WTC11 (cell line): ENCODE results near the gene SYNJ2. TPM values are rescaled to one million over a fixed set of nuclear protein-coding genes. Genes with fewer than 3 reads are reported as not detected.

Source experiments
- ATAC-seq: fragments of 200-7000 bp; cut with Tn5 transposase; 2 replicates; pipeline ENCODE4 v1.10.0; 2021; ENCODE audit warnings: mild to moderate bottlenecking, moderate library complexity
- CTCF ChIA-PET: fragments of 300-600 bp; sonication (Branson Sonifier 250); formaldehyde crosslinking; loops from one replicate; lab custom pipeline; 2021; ENCODE audit warnings: antibody characterized with exemption; lab: Charles Lee
- POLR2A ChIA-PET: fragments of 350-600 bp; sonication (Branson Sonifier 250); formaldehyde crosslinking; loops from one replicate; lab custom pipeline; 2021; ENCODE audit warnings: antibody characterized with exemption; lab: Charles Lee
- DNase-seq: peaks from one replicate; pipeline ENCODE4 v3.0.0; 2021; ENCODE audit warnings: low spot score
- H3K27ac Mint-ChIP-seq: 2 replicates; pipeline ENCODE4 v1.8.0; 2021; ENCODE audit warnings: mixed read lengths
- H3K27me3 Mint-ChIP-seq: 2 replicates; pipeline ENCODE4 v1.8.0; 2021; ENCODE audit warnings: low read depth, mild to moderate bottlenecking, moderate library complexity, mixed read lengths
- H3K36me3 Mint-ChIP-seq: 2 replicates; pipeline ENCODE4 v1.8.0; 2021; ENCODE audit warnings: mixed read lengths
- H3K4me1 Mint-ChIP-seq: 2 replicates; pipeline ENCODE4 v1.8.0; 2022; ENCODE audit warnings: mixed read lengths
- H3K4me3 Mint-ChIP-seq: 2 replicates; pipeline ENCODE4 v1.8.0; 2021; ENCODE audit warnings: mild to moderate bottlenecking, moderate library complexity, mixed read lengths
- H3K9me3 Mint-ChIP-seq: 2 replicates; pipeline ENCODE4 v1.8.0; 2021; ENCODE audit warnings: mixed read lengths
- CBFB ChIP-seq: sonication (generic); formaldehyde crosslinking; IDR thresholded peaks from 2 replicates; pipeline ENCODE4 v1.8.1; 2022; ENCODE audit warnings: mild to moderate bottlenecking, low read depth, missing genetic modification reagents
- ESRRA ChIP-seq: sonication (generic); formaldehyde crosslinking; IDR thresholded peaks from 2 replicates; pipeline ENCODE4 v1.8.1; 2022; ENCODE audit warnings: mild to moderate bottlenecking, missing genetic modification reagents, borderline replicate concordance
- GTF2I ChIP-seq: fragments of 250-450 bp; sonication (Bioruptor Pico); conservative IDR thresholded peaks from 2 replicates; pipeline ENCODE4 v1.4.0; 2021; ENCODE audit warnings: mild to moderate bottlenecking
- HMGA2 ChIP-seq: fragments of 250-450 bp; sonication (Bioruptor Pico); IDR thresholded peaks from 2 replicates; pipeline ENCODE4 v1.4.0; 2021; ENCODE audit warnings: mild to moderate bottlenecking, moderate library complexity
- JUN ChIP-seq: sonication (generic); formaldehyde crosslinking; IDR thresholded peaks from 2 replicates; pipeline ENCODE4 v1.8.0; 2023; ENCODE audit warnings: mild to moderate bottlenecking, missing genetic modification reagents
- MYBL2 ChIP-seq: sonication (generic); formaldehyde crosslinking; IDR thresholded peaks from 2 replicates; pipeline ENCODE4 v1.8.1; 2023; ENCODE audit warnings: mild to moderate bottlenecking, moderate library complexity, missing genetic modification reagents
- RELA ChIP-seq: sonication (generic); formaldehyde crosslinking; IDR thresholded peaks from 2 replicates; pipeline ENCODE4 v1.8.1; 2022; ENCODE audit warnings: missing genetic modification reagents, mild to moderate bottlenecking, borderline replicate concordance
- RORB ChIP-seq: fragments of 250-450 bp; sonication (Bioruptor Pico); IDR thresholded peaks from 2 replicates; pipeline ENCODE4 v1.9.0; 2021; ENCODE audit warnings: mild to moderate bottlenecking
- TP53 ChIP-seq: sonication (generic); formaldehyde crosslinking; IDR thresholded peaks from 2 replicates; pipeline ENCODE4 v1.8.1; 2023; ENCODE audit warnings: mild to moderate bottlenecking, missing genetic modification reagents
- ZNF121 ChIP-seq: sonication (generic); formaldehyde crosslinking; IDR thresholded peaks from 2 replicates; pipeline ENCODE4 v1.8.0; 2023; ENCODE audit warnings: missing genetic modification reagents
- ZNF232 ChIP-seq: sonication (generic); formaldehyde crosslinking; IDR thresholded peaks from 2 replicates; pipeline ENCODE4 v1.8.0; 2022; ENCODE audit warnings: mild to moderate bottlenecking, missing genetic modification reagents
- ZNF416 ChIP-seq: fragments of 250-450 bp; sonication (Bioruptor Pico); IDR thresholded peaks from 2 replicates; pipeline ENCODE4 v1.9.0; 2021; ENCODE audit warnings: mild to moderate bottlenecking, inconsistent platforms
- ZNF671 ChIP-seq: fragments of 250-450 bp; sonication (Bioruptor Pico); IDR thresholded peaks from 2 replicates; pipeline ENCODE4 v1.8.0; 2021; ENCODE audit warnings: mild to moderate bottlenecking
- total RNA-seq: library from RNA; stranded (reverse); gene quantifications from 3 replicates; pipeline ENCODE4 v1.2.3, GENCODE V29; 2021
- TF ChIP-seq, protein P1 (sequence below): sonication (generic); formaldehyde crosslinking; IDR thresholded peaks from 2 replicates; pipeline ENCODE4 v1.8.1; 2022; ENCODE audit warnings: low read depth, mild to moderate bottlenecking, moderate library complexity, missing genetic modification reagents, borderline replicate concordance
- TF ChIP-seq, protein P2 (sequence below): sonication (generic); formaldehyde crosslinking; IDR thresholded peaks from 2 replicates; pipeline ENCODE4 v1.8.1; 2022; ENCODE audit warnings: low read depth, missing genetic modification reagents, borderline replicate concordance
- TF ChIP-seq, protein P3 (sequence below): fragments of 250-450 bp; sonication (Bioruptor Pico); IDR thresholded peaks from 2 replicates; pipeline ENCODE4 v1.9.0; 2021; ENCODE audit warnings: mild to moderate bottlenecking
- TF ChIP-seq, protein P4 (sequence below): sonication (generic); formaldehyde crosslinking; IDR thresholded peaks from 2 replicates; pipeline ENCODE4 v1.8.1; 2022; ENCODE audit warnings: missing genetic modification reagents, borderline replicate concordance
- TF ChIP-seq, protein P5 (sequence below): sonication (generic); formaldehyde crosslinking; IDR thresholded peaks from 2 replicates; pipeline ENCODE4 v1.8.1; 2023; ENCODE audit warnings: mild to moderate bottlenecking, moderate library complexity, missing genetic modification reagents
- TF ChIP-seq, protein P6 (sequence below): sonication (generic); formaldehyde crosslinking; IDR thresholded peaks from 2 replicates; pipeline ENCODE4 v1.8.1; 2023; ENCODE audit warnings: mild to moderate bottlenecking, missing genetic modification reagents, borderline replicate concordance

The SYNJ2 gene
- total RNA-seq, 1 experiment from 2014 or later, result 15.3 TPM

DNA sequence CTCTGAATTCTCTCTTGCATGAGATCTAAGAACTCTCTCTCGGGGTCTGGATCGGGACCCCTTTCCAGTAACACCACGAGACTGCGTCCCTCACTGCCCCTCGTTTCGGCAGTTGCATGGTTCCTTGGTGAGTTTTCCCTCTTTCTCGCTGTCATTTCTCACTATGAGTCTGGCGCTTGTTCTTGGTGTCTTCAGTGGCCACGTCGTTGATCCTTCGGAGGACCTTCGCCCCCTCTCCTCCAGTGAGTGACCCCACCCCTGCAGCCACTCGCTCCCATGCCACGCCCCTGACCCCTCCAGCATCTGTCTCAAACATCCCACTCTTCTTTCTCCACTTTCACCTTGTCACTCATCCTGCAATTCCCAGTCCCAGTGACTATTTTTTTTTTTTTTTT lies 23.0 kb downstream of the SYNJ2 start:
- TF ChIP-seq JUN (CRISPR knock-in tag) (no peak), ZNF232 (no peak), ZNF416 (CRISPR knock-in tag) (no peak)
- no peak overlapping the region for H3K27ac Mint-ChIP-seq
- H3K4me3 Mint-ChIP-seq, result no peak overlapping the region
- peaks cover 12% of the 10 kb centered on the region for H3K9me3 Mint-ChIP-seq
- peaks cover 29% of the 10 kb centered on the region for H3K4me1 Mint-ChIP-seq
- DNase-seq (no peak), ATAC-seq (no peak)
- CTCF ChIA-PET, result no interaction called here
- POLR2A ChIA-PET, result no interaction called here
- H3K36me3 Mint-ChIP-seq, result peaks cover 11% of the 10 kb centered on the region
- H3K27me3 Mint-ChIP-seq, result no peaks in the 10 kb centered on the region

DNA sequence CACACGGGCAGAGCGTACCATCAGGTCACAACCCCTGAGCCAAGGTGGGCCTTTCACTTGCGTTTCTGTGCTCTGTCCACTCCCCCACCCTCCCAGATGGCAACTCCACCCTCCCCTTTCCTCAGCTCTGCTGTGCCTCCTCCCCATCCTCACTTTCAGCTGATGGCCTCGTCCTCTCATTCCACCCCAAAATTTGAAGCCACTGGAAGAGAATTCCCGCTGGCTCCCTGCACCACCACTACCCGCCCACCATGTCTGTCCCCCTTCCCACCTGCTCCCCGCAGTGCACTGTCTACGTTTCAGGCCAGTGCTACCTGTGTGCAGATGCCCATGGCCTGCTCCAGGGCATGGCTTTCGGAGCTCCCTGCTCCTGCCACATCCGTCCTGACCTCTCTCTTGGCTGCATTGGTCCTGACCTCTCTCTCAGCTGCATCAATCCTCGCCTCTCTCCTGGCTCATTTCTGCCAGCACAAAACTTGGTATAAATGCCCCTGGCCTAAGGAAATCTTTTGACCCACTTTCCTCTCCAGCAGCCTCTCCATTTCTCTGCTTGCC lies 24.0 kb downstream of the SYNJ2 start:
- Mint-ChIP-seq H3K4me1 (peaks cover 27% of the 10 kb centered on the region), H3K27ac (peak overlapping the region; percentile 29), H3K27me3 (no peaks in the 10 kb centered on the region), H3K9me3 (peaks cover 16% of the 10 kb centered on the region), H3K36me3 (peaks cover 14% of the 10 kb centered on the region), H3K4me3 (no peak overlapping the region)
- ATAC-seq, result no peak
- TF ChIP-seq GTF2I (CRISPR knock-in tag) (no peak), TP53 (CRISPR knock-in tag) (no peak), RELA (no peak), CBFB (no peak), HMGA2 (CRISPR knock-in tag) (no peak), ZNF232 (no peak), ESRRA (CRISPR knock-in tag) (no peak)
- TF ChIP-seq, protein P1, sequence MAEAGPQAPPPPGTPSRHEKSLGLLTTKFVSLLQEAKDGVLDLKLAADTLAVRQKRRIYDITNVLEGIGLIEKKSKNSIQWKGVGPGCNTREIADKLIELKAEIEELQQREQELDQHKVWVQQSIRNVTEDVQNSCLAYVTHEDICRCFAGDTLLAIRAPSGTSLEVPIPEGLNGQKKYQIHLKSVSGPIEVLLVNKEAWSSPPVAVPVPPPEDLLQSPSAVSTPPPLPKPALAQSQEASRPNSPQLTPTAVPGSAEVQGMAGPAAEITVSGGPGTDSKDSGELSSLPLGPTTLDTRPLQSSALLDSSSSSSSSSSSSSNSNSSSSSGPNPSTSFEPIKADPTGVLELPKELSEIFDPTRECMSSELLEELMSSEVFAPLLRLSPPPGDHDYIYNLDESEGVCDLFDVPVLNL (CRISPR knock-in tag), result no peak
- TF ChIP-seq, protein P2, sequence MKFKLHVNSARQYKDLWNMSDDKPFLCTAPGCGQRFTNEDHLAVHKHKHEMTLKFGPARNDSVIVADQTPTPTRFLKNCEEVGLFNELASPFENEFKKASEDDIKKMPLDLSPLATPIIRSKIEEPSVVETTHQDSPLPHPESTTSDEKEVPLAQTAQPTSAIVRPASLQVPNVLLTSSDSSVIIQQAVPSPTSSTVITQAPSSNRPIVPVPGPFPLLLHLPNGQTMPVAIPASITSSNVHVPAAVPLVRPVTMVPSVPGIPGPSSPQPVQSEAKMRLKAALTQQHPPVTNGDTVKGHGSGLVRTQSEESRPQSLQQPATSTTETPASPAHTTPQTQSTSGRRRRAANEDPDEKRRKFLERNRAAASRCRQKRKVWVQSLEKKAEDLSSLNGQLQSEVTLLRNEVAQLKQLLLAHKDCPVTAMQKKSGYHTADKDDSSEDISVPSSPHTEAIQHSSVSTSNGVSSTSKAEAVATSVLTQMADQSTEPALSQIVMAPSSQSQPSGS, result no peak
- TF ChIP-seq, protein P3, sequence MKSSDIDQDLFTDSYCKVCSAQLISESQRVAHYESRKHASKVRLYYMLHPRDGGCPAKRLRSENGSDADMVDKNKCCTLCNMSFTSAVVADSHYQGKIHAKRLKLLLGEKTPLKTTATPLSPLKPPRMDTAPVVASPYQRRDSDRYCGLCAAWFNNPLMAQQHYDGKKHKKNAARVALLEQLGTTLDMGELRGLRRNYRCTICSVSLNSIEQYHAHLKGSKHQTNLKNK (CRISPR knock-in tag), result no peak
- TF ChIP-seq, protein P4, sequence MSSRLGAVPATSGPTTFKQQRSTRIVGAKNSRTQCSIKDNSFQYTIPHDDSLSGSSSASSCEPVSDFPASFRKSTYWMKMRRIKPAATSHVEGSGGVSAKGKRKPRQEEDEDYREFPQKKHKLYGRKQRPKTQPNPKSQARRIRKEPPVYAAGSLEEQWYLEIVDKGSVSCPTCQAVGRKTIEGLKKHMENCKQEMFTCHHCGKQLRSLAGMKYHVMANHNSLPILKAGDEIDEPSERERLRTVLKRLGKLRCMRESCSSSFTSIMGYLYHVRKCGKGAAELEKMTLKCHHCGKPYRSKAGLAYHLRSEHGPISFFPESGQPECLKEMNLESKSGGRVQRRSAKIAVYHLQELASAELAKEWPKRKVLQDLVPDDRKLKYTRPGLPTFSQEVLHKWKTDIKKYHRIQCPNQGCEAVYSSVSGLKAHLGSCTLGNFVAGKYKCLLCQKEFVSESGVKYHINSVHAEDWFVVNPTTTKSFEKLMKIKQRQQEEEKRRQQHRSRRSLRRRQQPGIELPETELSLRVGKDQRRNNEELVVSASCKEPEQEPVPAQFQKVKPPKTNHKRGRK (CRISPR knock-in tag), result no peak
- no peak for DNase-seq
- ChIA-PET POLR2A (no interaction called here), CTCF (interaction anchor here (1.2 kb wide), 1 partner anchor 20 kb away, joined by 3 read pairs; no protein-coding TSS in a partner anchor)

DNA sequence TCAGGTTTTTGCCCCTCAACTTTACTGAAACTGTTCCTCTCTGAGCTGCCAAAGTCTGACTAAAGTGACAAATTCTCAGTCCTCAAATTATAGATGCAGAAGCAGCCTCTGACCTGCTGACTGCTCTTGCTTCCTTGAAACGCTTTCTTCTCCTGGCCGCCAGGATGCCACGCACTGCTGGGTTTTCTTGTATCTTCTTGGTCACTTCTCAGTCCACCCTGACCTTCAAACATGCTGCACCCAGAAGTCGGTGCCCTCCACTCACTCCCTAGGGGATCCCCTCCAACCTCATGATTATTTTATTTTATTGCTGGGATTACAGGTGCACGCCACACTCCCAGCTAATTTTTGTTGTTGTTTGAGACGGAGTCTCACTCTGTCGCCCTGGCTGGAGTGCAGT lies 24.7 kb downstream of the SYNJ2 start:
- H3K27me3 Mint-ChIP-seq, result no peaks in the 10 kb centered on the region
- H3K4me3 Mint-ChIP-seq, result no peak overlapping the region
- peaks cover 17% of the 10 kb centered on the region for H3K36me3 Mint-ChIP-seq
- H3K4me1 Mint-ChIP-seq, result peaks cover 26% of the 10 kb centered on the region
- peaks cover 21% of the 10 kb centered on the region for H3K9me3 Mint-ChIP-seq
- ChIA-PET CTCF (interaction anchor here (0.6 to 1.2 kb wide), 2 partner anchors 17 to 20 kb away, joined by 3 to 5 read pairs; no protein-coding TSS in a partner anchor), POLR2A (no interaction called here)
- DNase-seq (no peak), ATAC-seq (no peak)
- H3K27ac Mint-ChIP-seq, result peak overlapping the region; percentile 5; the same call in 1 of the 2 replicates
- no peak for TF ChIP-seq ZNF671 (CRISPR knock-in tag)
- TF ChIP-seq, protein P5, sequence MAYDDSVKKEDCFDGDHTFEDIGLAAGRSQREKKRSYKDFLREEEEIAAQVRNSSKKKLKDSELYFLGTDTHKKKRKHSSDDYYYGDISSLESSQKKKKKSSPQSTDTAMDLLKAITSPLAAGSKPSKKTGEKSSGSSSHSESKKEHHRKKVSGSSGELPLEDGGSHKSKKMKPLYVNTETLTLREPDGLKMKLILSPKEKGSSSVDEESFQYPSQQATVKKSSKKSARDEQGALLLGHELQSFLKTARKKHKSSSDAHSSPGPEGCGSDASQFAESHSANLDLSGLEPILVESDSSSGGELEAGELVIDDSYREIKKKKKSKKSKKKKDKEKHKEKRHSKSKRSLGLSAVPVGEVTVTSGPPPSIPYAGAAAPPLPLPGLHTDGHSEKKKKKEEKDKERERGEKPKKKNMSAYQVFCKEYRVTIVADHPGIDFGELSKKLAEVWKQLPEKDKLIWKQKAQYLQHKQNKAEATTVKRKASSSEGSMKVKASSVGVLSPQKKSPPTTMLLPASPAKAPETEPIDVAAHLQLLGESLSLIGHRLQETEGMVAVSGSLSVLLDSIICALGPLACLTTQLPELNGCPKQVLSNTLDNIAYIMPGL (CRISPR knock-in tag), result no peak
- TF ChIP-seq RORB (CRISPR knock-in tag), result no peak
- TF ChIP-seq ZNF121, result no peak
- no peak for TF ChIP-seq MYBL2
- TF ChIP-seq, protein P6, sequence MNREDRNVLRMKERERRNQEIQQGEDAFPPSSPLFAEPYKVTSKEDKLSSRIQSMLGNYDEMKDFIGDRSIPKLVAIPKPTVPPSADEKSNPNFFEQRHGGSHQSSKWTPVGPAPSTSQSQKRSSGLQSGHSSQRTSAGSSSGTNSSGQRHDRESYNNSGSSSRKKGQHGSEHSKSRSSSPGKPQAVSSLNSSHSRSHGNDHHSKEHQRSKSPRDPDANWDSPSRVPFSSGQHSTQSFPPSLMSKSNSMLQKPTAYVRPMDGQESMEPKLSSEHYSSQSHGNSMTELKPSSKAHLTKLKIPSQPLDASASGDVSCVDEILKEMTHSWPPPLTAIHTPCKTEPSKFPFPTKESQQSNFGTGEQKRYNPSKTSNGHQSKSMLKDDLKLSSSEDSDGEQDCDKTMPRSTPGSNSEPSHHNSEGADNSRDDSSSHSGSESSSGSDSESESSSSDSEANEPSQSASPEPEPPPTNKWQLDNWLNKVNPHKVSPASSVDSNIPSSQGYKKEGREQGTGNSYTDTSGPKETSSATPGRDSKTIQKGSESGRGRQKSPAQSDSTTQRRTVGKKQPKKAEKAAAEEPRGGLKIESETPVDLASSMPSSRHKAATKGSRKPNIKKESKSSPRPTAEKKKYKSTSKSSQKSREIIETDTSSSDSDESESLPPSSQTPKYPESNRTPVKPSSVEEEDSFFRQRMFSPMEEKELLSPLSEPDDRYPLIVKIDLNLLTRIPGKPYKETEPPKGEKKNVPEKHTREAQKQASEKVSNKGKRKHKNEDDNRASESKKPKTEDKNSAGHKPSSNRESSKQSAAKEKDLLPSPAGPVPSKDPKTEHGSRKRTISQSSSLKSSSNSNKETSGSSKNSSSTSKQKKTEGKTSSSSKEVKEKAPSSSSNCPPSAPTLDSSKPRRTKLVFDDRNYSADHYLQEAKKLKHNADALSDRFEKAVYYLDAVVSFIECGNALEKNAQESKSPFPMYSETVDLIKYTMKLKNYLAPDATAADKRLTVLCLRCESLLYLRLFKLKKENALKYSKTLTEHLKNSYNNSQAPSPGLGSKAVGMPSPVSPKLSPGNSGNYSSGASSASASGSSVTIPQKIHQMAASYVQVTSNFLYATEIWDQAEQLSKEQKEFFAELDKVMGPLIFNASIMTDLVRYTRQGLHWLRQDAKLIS (CRISPR knock-in tag), result no peak
